Measurements from ENCODE around the gene PTPN13.

The PTPN13 gene, protein sequence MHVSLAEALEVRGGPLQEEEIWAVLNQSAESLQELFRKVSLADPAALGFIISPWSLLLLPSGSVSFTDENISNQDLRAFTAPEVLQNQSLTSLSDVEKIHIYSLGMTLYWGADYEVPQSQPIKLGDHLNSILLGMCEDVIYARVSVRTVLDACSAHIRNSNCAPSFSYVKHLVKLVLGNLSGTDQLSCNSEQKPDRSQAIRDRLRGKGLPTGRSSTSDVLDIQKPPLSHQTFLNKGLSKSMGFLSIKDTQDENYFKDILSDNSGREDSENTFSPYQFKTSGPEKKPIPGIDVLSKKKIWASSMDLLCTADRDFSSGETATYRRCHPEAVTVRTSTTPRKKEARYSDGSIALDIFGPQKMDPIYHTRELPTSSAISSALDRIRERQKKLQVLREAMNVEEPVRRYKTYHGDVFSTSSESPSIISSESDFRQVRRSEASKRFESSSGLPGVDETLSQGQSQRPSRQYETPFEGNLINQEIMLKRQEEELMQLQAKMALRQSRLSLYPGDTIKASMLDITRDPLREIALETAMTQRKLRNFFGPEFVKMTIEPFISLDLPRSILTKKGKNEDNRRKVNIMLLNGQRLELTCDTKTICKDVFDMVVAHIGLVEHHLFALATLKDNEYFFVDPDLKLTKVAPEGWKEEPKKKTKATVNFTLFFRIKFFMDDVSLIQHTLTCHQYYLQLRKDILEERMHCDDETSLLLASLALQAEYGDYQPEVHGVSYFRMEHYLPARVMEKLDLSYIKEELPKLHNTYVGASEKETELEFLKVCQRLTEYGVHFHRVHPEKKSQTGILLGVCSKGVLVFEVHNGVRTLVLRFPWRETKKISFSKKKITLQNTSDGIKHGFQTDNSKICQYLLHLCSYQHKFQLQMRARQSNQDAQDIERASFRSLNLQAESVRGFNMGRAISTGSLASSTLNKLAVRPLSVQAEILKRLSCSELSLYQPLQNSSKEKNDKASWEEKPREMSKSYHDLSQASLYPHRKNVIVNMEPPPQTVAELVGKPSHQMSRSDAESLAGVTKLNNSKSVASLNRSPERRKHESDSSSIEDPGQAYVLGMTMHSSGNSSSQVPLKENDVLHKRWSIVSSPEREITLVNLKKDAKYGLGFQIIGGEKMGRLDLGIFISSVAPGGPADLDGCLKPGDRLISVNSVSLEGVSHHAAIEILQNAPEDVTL (N-terminal part only)

DNA sequence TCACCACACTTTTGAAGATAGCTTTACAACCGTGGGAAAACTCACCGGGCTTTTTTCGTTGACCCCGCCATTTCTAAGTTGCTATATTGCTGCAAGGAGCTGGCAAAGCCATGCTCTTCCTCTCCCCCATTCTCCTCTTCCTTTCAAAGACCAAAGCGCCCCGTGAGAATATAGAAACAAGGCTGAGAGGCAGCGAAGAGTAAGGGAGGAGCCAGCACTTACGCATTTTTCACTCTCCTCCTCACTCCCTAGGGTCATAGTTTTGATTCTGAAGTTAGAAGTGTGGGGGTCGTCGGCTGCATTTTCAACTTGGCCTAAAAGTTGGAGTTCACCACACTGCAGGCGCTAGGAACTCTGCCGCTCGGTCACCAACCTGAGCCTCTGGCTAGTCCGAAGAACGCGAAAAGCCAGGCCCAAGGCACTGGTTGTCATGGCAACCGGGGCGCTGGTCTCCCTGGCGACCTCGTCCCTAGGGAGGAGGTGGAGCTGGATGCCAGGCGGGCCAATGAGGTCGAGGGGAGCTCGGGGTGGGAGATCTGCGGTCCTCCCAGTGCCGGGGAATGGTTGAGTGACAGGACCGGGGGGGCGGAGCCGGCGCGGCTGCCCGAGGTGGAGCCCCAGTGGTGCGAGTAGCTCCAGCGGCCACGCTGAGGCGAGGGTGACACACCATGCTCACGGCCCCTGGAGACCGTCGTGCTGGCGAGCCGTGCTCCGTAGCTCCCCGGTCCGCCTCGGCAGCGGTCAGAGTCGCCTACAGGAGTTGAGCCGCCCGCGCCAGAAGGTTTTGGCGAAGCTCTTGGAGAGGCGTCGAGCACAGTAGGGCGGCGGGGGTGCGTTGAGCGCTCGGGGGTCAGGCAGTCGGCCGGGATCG is at the start of gene PTPN13:
Gene PTPN13 (plus strand): TSS at position 628 of the 871 bp plus-strand sequence. CDS start 40,942 bp downstream, outside the sequence.
- ATAC-seq = peak; percentile 69 to 79

DNA sequence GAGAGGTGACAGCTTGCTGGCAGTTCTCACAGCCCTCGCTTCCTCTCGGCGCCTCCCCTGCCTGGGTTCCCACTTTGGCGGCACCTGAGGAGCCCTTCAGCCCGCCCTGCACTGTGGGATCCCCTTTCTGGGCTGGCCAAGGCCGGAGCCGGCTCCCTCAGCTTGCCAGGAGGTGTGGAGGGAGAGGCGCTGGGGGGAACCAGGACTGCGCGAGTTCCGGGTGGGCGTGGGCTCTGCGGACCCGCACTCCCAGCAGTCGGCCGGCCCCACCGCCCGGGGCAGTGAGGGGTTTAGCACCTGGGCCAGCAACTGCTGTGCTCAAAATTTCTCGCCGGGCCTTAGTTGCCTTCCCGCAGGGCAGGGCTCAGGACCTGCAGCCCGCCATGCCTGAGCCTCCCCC is 47.0 kb upstream of the PTPN13 start:
- ATAC-seq = no peak

DNA sequence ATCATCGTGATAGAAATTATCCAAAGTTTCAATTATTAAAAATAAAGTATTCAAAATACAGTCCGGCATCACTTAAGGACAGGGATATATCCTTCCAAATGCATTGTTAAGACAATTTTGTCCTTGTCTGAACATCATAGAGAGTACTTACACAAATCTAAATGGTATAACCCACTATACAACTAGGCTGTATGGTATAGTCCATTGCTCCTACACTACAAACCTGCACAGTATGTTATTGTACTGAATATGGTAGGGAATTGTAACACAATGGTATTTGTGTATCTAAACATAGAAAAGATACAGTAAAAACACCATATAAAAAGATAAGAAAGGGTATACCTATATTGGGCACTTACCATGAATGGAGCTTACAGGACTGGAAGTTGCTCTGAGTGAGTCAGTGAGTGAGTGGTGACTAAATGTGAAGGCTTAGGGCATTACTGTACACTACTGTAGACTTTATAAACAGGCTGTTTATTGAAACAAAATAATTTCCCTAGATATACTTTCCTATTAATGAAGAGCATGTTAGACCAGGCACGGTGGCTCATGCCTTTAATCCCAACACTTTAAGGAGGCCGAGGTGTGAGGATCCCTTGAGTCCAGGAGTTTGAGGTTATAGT is 44.8 kb upstream of the PTPN13 start:
- no peak for ATAC-seq

DNA sequence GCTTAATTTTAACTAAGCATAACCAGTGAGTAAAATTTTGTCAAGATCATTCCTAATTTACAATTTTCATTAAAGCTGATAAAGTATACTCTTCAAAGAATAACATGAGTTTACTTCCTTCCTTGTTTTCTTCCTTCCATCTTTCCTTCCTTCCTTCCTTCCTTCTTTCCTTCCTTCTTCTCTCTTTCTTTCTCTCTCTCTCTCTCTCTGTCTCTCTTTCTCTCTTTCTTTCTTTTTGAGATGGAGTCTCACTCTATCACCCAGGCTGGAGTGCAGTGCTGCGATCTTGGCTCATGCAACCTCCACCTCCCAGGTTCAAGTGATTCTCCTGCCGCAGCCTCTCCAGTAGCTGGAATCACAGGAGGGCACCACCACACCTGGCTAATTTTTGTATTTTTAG is 42.7 kb upstream of the PTPN13 start:
- ATAC-seq = no peak

DNA sequence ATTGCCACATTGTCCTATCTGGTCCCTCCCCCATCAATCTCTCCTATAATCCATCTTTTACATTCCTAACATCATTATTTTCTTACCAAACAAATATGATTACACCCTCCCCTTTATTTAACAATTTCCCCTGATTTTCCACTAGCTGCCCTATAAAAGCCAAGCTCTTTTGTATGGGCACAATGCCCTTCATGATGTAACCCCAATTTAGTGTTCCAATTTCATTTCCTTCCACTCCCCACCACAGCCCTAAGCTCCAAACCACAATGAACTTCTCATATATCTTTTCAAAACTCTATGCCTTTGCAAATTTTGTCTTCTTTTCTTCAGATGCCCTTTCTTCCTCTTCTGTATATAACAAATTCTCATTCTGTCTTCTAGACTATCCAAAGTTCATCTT is 39.5 kb upstream of the PTPN13 start:
- ATAC-seq = no peak

DNA sequence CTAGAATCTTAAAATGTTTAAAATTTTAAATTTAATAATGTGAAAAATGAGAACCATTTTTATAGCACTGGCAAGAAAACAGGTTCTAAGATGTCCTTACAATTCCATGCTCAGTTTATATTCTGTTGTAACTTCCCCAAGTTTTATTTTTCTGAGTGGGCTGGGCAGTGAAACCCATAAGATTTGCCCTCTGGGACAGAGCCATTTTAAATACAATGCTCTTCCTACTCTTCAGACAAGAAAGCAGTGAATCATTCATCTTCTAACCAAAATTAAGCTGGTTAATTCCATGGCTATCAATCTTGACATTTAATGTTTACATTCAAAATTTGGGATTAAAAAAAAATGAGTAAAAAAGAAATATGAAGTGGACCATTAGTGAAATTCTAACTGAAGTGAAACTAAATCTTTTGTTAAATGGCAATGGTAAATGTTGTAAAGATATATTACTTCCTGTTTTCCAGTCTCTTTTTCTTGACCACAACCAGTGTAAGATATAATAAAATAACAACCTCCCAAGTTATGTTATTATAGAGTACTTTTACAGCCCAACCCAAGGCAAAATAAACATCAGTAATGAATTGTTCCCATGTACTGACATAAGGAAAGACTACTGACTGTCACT is 37.2 kb upstream of the PTPN13 start:
- no peak for ATAC-seq

DNA sequence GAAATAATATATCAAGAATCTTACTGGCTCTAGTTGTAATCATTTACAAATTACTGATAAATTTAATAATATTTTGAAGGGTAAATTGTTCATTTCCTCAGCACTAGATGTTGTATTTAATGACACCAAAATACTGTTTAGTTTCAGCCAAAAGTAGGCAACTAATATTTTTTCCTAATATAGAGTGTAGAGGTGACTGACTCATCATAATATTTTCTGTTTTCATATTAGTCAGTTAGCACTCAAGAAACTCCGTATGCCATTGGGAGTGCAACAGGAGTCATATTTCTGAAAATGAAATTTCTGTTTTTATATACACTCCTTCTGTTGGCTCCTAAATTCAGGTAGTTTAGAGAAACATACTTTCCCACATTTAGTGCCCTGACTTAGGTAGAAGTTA is 36.6 kb upstream of the PTPN13 start:
- no peak for ATAC-seq

DNA sequence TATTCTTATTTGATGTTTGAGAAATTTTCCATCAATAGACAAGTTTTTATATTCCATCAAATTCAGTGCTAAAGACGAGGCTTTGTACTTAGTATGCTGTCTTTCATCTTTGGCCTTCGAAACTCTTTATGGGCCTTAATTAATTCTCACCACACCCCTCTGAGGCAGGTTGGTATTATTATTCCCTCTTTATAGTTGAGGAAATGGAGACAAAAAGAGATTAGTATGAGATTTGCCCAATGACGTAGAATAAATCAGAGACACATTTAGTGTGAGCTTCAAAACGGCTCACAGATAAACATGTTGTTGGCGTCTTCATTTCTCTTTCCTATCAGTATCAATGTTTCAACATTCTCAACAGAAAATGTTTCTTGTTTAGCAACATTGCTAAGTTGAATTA is 35.9 kb upstream of the PTPN13 start:
- no peak for ATAC-seq

DNA sequence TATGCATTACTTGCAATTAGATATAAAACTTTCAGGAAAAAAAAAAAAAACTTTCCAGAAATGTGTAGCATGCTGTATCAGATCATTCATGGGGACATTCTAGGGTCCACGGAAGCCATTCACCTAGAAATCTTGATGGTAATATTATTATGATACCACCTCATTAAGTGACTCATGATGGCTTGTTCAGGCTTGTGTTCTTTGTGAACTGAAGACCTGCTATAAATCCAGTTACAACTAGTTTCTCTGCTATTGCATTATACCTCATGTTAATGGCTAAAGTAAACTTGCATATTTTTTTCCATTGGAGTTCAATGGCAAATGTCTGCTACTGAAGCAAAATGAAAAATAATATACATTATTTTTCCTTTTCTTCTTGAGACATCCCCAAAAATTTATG is 35.3 kb upstream of the PTPN13 start:
- no peak for ATAC-seq

DNA sequence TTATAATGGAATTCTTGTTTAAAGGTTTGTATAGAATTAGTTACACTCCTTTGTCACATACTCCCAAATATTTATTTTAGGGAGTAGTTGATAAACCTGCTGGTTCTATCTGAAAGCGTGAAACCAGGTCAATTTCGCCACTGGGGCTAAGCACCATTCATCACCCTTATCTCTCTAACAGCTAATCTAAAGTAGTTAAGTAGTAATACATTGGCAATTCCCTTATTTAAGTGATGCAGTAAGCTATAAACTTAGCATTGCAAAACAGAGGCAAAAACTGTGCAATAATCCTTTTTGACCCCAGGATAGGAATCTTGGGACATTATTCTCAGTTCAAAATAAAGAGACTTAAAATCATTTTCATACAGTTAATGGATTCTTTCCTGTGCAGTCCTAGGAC is 33.7 kb upstream of the PTPN13 start:
- ATAC-seq = no peak

DNA sequence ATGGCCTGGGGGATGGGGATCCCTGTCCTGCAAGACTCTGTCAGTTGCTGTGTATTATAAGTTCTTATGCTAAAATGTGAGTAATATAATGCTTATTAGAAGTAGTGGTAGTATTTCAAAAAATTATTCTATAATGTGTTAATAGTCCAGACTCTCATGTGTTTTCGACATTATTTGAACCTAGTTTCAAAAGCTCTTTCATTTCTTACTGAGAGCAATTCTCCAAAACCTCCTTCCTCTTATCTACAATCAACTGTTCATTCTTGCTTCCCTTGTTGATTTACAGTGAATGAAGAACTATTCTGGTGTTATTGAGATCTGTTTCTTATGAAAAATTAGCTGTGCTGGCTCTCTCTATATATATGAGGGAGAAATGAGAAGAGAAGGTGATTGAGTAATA is 32.9 kb upstream of the PTPN13 start:
- no peak for ATAC-seq

DNA sequence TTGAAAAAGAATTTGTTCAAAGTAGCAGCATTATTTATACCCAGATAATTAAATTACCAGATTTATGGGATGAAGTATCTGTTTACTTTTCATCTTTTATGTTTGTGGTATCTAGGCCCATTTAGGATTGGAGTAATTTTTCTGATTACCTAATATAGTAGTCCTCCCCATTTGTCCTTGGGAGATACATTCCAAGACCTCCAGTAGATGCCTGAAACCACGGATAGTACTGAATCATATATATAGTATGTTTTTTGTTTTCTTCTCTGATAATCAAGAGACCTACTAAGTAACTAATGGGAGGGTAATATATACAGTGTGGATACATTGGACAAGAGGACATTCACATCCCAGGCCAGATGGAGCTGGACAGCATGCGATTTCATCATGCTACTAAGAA is 30.7 kb upstream of the PTPN13 start:
- ATAC-seq = no peak

DNA sequence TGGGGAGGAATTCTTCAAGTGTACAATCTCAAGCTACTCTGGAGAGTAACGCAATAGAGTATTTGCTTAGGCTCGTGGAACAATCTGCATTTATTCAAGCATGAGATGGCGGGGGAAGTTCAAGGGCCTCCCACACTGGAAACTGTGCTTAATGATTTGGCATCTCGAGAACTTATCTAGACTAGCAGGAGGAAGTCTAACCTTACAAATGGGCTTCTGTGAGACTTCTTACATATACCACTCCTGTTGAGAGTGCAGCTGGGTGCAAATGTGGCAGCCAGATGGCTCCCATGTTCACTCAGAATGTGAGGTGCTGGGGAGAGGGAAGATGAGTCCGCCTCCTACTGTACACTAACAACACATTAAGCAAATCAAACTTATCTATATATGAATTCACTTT is 29.3 kb upstream of the PTPN13 start:
- ATAC-seq = no peak

DNA sequence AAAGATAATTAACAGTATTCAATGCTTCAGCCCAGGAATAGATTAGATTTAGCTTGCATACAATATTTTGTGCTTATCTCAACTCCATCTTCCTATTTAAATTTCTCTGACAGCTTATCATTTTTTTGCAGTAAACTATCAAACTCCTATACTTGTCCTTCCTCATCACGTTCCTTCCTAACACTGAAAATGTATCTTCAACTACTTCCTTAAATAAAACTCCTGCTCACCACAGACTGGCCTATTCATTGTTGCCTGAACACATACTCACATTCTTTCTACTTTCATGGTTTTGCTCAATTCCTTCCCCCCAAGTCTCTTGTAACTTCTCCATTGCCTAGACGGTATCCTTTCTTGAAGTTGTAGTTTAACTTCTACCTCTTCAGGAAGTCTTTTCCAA is 28.5 kb upstream of the PTPN13 start:
- ATAC-seq = no peak

DNA sequence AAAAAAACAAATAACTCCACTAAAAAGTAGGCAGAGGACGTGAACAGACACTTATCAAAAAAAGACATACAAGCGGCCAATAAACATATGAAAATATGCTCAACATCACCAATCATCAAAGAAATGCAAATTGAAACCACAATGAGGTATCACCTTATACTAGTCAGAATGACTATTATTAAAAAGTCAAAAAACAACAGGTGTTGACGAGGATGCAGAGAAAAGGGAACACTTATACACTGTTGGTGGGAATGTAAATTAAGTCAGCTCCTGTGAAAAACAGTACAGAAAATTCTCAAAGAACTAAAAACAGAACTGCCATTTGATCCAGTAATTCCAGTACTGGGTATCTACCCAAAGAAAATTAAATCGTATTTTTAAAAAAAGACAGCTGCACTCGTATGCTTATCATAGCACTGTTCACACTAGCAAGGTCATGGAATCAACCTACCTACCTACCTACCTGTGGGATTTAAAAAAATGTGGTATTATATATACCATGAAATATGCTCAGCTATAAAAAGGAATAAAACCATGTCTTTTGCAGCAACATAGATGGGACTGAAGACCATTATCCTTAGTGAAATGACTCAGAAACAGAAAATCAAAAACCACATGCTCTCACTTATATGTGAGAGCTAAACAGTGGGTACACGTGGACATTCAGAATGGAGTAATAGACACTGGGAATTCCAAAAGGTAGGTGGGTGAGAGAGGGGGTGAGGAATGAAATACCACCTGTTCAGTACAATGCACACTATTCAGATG is 24.8 kb upstream of the PTPN13 start:
- no peak for ATAC-seq

DNA sequence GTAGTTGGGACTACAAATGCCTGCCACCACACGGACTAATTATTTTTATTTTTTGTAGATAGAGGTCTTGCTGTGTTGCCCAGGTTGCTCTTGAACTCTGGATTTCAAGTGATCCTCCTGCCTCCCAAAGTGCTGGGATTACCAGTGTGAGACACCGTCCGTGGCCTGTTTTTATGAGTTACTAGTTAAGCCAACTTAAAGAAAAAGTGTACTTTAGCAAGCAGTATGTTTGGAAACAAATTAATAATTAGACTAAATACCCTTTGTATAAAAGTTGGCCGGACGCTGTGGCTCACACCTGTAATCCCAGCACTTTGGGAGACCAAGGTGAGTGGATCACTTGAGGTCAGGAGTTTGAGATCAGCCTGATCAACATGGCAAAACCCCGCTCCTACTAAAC is 14.2 kb upstream of the PTPN13 start:
- ATAC-seq = no peak

DNA sequence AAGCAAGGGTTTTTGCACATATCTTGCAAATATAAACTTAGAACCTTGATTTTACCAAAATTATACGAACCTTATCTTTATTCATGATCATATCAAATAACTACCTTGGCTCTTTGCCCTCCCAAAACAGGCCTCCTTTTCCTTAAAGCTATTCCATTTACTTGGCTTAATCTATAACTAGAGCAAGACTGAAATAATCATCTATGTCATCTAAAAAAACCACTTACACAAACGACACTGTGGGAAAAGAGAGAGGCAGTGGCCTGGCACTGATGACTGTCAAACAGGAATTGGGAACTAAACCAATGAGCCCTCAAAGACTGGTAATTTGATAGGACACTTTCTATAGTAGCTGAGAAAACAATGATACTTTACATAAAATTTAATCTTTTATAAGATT is 11.7 kb upstream of the PTPN13 start:
- ATAC-seq = no peak

DNA sequence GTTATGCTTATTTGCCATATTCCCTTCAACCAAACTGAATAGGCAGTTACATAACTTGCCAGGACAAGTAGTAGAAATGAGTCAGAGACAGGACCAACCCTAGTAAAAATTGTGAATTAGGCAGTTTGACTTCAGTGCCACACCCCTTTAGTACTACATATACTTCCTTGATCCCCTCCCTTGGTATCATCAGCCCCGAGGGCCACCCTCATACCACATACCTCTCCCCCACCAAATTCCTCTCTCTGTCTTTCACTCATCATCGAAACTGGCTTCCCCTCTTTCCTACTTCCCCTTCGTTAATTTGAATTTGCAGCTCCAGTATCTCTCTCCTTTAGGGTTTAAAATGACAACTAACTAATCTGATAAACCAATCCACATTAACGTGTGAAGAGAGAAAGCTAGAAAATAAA is 7.9 kb upstream of the PTPN13 start:
- no peak for ATAC-seq

DNA sequence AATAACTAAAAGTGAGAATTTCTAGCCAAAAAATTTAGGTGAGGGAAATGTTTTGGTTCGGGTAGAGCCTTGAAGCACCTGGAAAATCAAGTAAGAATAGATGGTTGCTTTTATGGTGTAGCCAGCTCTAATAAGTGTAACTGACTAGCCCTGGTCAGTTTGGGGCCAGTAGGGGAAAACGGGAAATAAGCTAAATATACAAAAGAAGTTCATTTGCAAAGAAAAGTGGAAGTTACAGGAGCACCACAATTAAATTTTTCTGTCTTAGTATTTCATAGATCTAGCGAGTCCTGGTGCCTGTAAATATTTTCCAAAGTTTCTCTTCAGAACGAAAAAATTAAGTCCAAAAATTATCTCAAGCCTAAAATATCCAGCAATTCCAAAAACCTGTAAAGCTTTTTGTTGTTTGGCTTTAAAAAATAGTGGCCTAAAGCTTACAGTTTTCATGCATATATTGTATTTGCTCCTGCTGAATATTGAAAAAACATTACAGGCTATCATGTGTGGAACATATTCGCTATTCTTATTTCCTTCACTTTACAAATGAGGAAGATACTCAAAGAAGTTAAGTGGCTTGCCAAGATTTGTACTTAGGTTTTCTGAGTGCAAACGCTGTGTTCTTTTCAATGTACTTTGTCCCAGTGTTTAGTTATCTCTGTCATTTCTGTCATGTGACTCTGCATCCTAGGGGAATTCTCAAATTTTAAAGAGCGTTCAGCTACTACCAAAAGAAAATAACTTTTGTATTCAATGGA is 7.3 kb upstream of the PTPN13 start:
- ATAC-seq = no peak
